Measurements from ENCODE around the gene ADAMTS18. TPM values are rescaled to one million over a fixed set of nuclear protein-coding genes. Genes with fewer than 3 reads are reported as not detected.

The ADAMTS18 gene
- total and polyA plus RNA-seq, 2 of the 8 experiments (the other 6 are each of a cell fraction or from before 2014, with no cell fraction given), result 0.05 to 0.19 TPM

Other genes starting within 250 kb of the ADAMTS18 start
- 44.2 and 45.9 TPM in 2 replicates for gene MON1B, start 243.8 kb downstream of the ADAMTS18 start, total RNA-seq (2021; fragmentation: NEBNext Ultra II Directional; extraction: Animal tissue kit (Norgen Biotek cat#: 25700))
- gene MON1B, start 243.8 kb downstream of the ADAMTS18 start, polyA plus RNA-seq (2011; rRNA removed), result 20.0 and 42.4 TPM in 2 replicates
- 5.8 and 10.0 TPM in 2 replicates for gene SYCE1L, start 235.6 kb downstream of the ADAMTS18 start, total RNA-seq (2021; fragmentation: NEBNext Ultra II Directional; extraction: Animal tissue kit (Norgen Biotek cat#: 25700))
- 2.6 and 6.8 TPM in 2 replicates for gene SYCE1L, start 235.6 kb downstream of the ADAMTS18 start, polyA plus RNA-seq (2011; rRNA removed)

Measured in H1 (cell line).